HG03521 (cell line): Measurements from ENCODE around the gene ADAMTSL1.
"Not testable (repeated sequence)": the region's sequence is repeated elsewhere in the genome, so short reads cannot be mapped to it uniquely, and the experiment has no call there.

Experiments used
- ATAC-seq: cut with Tn5 transposase; IDR thresholded peaks from one replicate; pipeline ENCODE4 v1.9.1; 2021; ENCODE audit warnings: mild to moderate bottlenecking, moderate library complexity; ENCODE audit not compliant: unreplicated experiment

ADAMTSL1 gene

DNA sequence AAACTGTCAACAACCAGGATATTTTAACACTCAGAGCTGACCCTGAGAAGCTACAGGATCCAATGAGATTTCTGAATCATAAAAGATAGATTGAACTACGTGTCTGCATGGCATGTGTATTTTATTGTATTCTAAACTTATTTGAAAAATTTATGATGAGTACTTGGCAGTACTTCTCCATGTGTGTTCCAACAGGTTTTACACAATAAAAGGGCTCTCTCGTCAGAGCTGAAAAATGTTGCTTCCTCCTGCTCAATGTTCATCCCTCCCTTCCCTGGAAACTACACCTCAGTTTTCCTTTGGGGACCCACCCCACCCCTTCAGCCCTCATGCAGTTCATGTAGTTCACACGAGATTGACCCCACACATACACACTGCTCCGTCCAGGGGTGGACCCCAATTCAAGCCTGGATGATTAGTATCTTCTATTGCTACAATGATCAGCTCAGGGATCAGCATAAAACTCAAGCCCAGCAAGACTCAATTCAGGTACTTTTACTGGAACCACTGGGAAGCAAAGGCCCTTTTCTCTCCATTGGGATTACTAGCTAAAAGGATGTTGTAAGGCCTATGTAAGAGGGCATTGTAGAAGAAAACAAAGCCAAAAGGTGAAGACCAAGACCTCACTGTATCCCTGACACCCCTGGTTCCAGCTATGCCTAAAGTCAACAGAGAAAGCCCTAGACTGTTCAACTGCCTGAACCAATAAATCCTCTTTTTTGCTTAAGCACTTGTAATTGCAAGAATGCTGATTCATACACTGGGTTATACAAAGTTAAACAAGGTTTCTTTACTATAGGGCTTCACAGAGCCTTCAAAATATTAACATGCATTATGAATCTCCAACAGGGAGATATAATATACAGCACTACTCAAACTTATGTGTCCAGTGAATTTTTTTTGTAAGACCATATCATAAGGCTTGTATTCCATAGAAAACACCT lies 446.5 kb downstream of the ADAMTSL1 start:
- ATAC-seq, result no peak

DNA sequence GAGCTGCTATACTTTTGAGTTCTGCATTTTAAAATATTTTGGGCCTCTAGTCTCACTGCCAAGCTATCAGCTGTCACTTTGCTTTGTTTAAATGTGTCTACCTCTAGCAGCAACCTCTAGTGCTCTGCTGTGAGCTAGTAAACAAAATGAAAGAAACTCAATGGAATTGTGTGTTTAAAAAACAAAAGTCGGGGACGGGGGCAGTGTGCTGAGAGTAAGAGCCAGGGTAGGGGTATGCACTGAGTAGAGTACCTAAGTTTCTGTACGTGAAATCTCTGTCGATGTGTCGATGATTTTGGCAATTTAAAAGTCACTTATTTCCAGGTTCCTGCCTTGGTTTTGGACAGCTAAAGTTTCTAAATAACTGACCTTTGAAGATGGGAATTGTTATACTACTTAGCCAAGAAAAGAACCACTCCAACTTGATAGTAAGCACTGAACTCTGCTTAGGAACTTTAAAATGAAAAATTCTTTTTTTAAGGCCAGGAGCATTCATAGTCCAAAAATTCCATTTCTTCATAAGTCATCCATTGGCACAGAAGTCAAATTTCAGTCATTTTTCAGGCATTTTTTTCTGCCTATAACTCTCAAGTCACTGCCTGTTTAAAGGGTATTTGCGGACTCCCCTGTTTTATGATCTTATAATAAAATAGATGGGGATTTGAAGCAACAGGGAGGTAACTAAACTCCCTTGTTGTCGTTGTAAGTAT lies 447.6 kb downstream of the ADAMTSL1 start:
- no peak for ATAC-seq

DNA sequence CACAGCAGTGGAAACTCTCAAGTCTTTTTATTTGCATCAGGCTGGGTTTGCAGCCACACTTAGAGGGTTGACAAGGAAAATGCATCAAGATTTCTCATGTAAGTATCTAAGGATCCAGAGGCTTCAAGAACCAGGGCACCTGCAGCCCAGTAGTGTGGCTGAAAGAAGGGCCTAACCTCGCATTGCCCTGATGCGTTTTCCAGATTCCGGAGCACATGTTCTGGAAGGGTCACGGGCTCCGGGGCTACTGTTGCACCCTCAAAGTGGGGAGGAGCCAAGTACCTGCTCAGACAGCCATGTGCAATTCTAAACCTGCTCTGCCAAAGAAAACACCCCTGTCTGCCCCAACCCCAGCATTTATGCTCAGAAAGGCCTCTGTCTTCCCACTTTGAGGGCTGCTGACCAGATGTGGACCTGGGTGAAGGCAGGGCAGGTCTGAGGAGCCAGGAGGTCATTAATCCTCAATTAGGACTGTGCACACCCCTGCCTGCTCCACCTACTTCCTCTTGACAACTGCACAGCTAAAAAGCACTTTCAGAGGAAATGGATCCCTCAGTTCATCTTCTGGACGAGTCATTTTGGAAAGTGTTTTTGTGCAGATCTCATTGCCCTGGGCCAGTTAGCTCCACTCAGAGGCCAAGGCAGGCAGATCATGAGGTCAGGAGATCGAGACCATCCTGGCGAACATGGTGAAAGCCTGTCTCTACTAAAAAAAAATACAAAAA lies 448.4 kb downstream of the ADAMTSL1 start:
- no peak for ATAC-seq

DNA sequence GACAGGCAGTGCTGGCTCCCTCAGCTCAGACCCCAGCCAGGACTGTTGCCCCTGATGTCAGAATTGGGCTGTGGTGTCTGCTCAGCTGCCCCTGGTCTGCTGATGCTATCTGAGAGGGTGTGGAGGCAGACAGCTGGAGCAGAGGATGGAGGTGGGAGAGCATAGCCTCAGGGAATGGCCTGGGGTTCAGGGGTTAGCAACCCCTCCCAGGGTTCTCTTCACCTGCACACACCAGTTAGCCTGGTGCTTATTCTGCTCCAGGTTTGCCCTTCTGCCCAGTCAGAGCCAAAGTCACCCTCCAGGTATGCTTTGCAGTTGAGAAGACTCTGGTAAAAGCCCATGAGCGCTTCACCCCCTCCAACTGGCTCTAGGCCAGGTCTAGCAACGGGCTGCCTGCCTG lies 449.2 kb downstream of the ADAMTSL1 start:
- ATAC-seq, result no peak

DNA sequence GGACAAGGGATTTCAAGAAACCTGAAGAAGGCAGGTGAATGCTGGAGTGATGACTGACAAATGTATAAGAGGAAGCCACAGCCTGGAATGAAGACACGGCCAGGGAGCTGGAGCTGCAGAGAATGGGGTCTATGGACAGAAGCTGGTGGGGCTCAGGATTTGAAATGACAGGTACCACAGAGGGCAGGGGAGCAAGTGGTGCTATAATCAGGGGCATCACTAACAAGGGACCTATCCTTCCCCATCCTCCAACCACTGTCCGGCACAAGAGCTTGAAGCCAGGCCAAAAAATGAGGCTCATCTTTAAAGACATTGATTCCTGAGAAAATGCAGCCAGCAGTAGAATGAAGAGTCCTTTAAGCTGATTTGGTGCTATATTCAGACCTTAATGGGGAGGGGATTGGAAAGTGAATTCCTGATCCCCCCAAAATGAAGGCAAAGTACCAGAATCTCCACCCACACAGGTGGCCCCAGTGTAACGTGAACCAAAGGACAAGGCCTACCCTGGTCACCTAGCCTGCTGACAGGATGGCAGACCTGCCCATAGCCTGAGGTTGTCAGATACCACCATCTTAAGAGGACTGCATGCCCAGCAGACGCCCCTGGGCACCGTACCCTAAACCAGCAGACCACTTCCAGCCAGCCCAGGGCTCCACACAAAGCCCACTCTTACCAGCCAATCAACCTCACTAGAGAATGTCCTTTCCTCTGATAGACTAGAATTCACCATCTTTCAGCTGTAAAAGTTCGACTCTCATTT lies 449.9 kb downstream of the ADAMTSL1 start:
- no peak for ATAC-seq

DNA sequence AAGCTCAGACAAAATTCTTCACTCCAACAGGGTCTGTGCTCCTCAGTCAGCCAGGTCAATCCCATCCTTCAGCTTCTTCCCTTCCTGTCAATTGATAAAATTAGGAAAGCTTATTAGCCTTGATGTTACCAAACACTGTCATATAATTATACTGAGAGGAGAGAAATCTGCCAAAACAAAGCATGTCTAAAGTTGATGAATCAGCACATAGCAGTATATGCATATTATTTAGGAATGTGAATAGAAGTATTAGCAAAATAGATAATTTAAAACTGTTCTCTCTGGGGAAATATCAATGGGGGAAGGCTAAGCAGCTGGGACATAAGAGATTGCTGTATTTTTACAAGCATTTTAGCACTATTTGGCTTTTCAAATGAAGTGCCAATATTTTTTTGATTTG lies 451.9 kb downstream of the ADAMTSL1 start:
- no peak for ATAC-seq

DNA sequence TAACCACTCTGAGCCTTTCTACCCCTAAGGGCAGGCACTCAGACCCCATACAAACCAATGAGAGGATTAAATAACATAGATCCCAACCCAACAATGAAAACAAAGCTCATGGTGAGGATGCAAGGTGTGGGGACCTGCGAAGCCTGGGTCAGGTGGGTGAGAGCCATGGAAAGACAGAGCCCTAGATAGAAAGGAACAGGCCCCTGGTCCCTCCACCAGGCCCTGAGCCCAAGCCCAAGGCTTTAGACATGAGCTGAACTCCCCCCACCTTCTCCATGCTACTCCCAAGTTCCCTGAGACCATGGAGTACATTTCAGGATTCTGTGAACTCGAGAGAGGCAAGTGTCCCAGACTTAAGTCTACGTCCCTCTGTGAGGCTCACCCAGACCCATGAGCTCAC lies 452.6 kb downstream of the ADAMTSL1 start:
- no peak for ATAC-seq

DNA sequence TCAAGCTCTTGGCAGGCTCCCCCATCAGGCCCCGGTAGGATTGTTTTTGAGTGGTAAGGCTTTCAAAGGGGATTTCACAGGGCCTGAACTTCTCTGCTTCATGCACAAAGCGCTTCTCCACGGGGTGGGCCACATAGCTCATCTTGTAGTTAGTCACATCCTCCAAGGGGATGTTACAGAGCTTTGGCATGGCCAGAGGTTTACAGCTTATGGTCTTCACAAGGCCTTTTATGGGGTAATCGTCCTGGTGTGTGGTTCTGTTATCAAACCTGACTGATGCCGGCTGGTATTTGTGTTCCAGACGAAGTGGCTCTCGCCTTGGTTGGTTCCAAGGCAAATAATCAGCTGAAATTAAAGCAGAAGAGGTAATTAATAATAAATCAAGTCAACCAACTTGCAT lies 454.8 kb downstream of the ADAMTSL1 start:
- no peak for ATAC-seq

DNA sequence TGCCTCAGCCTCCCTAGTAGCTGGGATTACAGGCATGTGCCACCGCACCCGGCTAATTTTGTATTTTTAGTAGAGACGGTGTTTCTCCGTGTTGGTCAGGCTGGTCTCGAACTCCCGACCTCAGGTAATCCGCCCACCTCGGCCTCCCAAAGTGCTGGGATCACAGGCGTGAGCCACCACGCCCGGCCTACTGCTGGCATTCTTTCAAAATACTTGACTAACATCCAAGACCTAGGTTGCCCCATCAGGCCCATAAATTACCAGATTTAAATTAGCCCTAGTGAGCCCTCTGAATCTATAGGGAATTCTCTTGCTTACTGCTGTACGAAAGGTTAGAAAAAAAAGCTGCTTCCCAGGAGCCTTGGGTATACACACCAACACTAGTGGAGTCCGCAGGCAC lies 456.7 kb downstream of the ADAMTSL1 start:
- ATAC-seq, result not testable (repeated sequence)

DNA sequence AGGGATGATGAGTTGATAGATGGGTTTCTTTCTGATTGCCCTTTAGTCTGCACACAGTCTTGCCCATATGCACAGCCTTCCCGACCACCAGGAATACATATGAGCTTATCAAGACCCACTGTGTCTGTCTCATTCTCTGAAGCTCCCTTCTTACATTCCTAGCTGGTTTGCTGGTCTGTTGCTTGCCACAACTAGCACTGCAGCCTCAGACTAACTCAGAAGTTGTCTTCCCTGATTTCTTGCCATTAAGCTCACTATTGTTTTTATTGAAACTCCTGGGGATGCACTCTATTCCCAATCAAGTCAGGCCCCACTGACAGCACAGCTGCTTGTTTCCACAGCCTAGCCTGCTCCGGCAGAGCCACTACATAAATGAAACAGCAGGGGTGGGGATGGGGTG lies 461.6 kb downstream of the ADAMTSL1 start:
- no peak for ATAC-seq

DNA sequence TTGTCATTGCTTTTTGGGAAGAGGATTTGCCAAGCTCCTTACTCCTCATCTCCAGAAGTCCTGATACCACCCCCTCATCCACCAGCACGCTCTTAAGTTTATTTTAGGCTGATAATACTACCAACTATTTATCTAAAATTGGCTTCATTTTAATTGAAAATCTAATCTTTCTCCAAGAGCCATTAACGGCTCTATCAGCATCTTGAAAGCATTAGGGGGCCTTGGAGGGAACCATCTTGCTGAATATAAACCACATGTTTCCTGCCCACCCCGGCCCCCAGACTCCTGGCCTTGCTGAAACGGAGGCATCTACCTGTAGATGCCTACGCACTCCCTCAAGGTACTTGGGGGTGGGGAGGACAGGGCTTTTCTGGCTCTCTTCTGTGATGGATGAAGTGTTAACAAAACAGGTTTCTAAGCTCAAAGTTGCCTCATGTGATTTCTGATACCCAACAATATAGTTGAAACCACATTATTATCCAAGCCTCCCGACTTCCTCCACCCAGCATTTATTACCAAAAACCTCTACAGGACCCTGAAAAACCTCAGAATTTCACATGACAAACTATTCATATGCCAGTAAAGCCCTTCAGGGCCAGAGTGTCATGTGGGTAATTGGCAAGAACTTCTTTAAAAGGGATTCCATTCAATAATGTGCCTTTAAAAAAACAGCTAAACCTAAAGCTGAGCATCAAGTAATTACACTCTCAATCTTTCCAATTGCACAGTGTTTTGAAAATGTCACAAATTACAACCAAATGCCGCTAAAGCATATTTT lies 462.3 kb downstream of the ADAMTSL1 start:
- ATAC-seq, result no peak

DNA sequence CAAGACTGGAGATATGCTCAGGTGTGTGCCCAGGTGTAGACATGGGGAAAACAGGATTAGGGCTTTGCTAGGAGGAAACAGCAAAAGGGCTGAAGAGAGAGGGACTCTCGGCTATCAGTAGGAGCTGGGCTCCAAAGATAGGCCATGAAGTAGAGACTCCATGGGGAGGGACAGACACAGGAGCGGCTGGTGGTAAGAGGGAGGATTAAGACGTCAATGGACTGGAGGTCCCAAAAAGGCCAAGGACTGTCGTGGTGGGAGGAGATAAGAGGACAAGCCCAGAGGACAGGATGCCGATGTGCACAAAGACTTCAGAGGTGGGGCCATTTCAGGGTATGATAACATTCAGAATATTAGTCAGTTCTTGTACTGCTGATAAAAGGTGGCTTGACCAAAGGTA lies 466.0 kb downstream of the ADAMTSL1 start:
- ATAC-seq, result no peak

DNA sequence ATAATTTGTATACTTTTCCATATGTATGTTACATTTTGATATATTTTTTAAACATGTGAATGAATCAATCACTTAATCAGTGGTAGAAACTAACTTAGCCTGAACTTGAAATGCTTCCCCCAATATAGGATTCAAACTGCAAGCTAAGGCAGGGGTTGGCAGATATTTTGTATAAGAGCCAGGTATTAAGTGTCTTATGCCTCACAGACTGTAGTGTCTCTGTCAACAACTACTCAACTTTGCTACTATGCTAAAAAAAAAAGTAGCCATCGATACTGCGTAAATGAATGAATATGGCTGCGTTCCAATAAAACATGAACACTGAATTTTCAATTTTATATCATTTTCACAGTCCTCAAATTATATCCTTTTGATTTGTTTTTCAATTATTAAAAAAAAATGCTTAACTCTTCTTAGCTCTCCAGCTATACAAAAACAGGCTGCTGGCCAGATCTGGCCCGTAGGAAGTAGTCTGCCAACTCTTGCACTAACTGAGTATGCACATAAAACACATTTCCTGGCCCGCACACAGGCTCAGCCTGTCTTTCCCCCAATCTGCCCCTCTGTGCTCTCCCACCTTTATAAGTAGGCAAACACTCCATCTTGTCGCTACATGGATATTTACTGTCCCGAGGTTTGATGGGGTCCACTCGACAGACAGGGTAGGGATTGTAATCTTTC lies 467.2 kb downstream of the ADAMTSL1 start:
- no peak for ATAC-seq

DNA sequence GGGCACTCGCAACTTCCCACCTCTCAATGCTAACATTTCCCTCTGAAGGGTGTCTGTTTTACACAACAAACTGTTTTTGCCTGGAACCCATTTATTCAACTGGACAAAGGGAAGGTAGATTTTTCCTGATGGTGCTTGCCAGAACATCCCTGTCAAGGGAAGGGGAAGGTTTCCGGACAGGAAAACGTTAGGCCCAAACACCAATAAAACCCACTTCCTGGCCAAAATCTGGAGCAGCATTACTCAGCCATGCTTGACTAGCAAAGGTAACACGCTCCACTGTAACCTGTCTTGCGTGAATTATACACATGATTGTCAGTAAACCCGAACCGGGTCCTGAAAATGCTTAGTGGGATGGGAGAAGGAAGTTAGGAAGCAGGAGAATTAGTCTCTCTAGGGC lies 468.8 kb downstream of the ADAMTSL1 start:
- ATAC-seq, result no peak

DNA sequence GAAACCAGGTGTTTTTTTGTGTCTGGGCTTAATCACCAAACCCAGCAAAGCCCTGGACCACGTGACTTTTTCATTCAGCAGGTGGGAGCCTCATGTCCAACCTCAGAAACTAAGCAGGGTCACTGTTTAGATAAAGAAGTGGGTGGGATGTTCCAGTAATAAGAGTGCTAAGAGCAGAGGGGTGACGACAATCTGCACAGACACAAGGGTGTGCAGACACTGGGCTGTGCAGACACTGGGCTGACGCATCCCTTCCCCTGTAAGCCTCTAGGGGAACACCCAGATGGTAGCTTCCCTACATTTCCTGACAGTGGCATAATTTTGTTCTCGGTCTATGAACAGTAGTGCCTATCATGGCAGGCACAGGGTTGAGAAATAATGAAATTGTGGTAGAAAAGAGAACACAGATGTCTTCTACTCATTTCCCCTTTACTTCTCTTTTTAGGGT lies 474.0 kb downstream of the ADAMTSL1 start:
- no peak for ATAC-seq

DNA sequence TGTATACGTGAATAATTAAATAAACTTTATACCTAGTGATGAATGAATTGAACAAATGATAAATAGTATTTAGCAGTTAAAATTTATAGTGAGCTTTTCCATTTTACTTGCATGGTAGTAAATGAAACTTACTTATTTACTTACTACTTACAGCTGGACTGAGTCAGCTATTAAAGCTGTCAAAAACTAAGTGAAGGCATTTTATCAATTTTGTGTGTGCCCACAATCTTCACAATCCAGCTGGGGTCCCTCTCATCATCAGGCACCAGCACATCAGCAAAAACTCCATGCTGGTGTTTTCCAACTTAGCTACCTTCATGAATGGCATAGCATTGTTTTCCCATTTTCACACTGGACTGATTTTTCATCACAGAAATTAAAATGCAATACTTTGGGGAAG lies 478.0 kb downstream of the ADAMTSL1 start:
- ATAC-seq, result no peak

DNA sequence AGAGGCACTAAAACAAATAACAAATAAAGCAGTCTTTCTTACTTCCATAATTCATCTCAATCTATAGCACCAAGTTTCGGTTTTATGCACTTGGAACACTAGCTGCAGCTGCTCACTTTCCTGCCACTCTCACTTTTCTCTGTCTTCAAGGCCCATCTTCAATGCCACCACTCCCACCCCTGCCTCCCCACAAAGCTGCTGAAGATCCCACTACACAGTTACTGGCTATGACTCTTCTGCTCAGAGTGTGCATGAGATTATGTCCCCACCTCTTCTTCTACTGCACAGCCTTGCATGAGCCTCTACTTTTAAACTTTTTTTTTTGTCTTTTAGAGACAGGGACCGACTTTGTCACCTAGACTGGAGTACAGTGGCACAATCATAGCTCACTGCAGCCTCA lies 481.7 kb downstream of the ADAMTSL1 start:
- no peak for ATAC-seq
